MM.1S (cell line): ENCODE data around the gene GPC3.
A peak's percentile ranks its signal among the peaks of the same experiment; 100 is the strongest.

ENCODE experiments used
- DNase-seq: peaks from one replicate; pipeline ENCODE4 v3.0.0-alpha.2; 2015
- H2AFZ ChIP-seq: fragments of 300-600 bp; sonication (generic); 2 replicates; pipeline ENCODE4 v1.6.0; 2016; ENCODE audit warnings: antibody characterized with exemption, low read length
- H3F3A ChIP-seq: fragments of 300-600 bp; sonication (generic); 2 replicates; pipeline ENCODE4 v1.6.1; 2016; ENCODE audit warnings: mild to moderate bottlenecking, antibody characterized with exemption, low read length, moderate library complexity, mixed read lengths; ENCODE audit not compliant: insufficient read depth
- H3K27ac ChIP-seq: fragments of 300-600 bp; sonication (generic); 2 replicates; pipeline ENCODE4 v1.5.1; 2016; ENCODE audit warnings: mild to moderate bottlenecking, low read length
- H3K27me3 ChIP-seq: fragments of 300-600 bp; sonication (generic); replicated peaks from 2 replicates; pipeline ENCODE4 v1.6.0; 2016; ENCODE audit warnings: low read length; ENCODE audit not compliant: insufficient read depth
- H3K36me3 ChIP-seq: fragments of 300-600 bp; sonication (generic); replicated peaks from 2 replicates; pipeline ENCODE4 v1.6.1; 2016; ENCODE audit warnings: mild to moderate bottlenecking, low read length, mixed read lengths; ENCODE audit not compliant: insufficient read depth
- H3K4me1 ChIP-seq: fragments of 300-600 bp; sonication (generic); 2 replicates; pipeline ENCODE4 v1.6.1; 2016; ENCODE audit warnings: low read length, mixed read lengths
- H3K4me2 ChIP-seq: fragments of 300-600 bp; sonication (generic); 2 replicates; pipeline ENCODE4 v1.6.0; 2016; ENCODE audit warnings: low read depth, low read length
- H3K4me3 ChIP-seq: fragments of 300-600 bp; sonication (generic); 2 replicates; pipeline ENCODE4 v1.5.1; 2016; ENCODE audit warnings: low read length, mixed read lengths
- H3K79me2 ChIP-seq: fragments of 300-600 bp; sonication (generic); 2 replicates; pipeline ENCODE4 v1.6.1; 2016; ENCODE audit warnings: mixed run types, low read length, mixed read lengths
- H3K9ac ChIP-seq: fragments of 300-600 bp; sonication (generic); 2 replicates; pipeline ENCODE4 v1.6.1; 2016; ENCODE audit warnings: low read length, mixed read lengths
- H3K9me2 ChIP-seq: fragments of 300-600 bp; sonication (generic); replicated peaks from 2 replicates; pipeline ENCODE4 v1.6.1; 2016; ENCODE audit warnings: mild to moderate bottlenecking, low read length, mixed read lengths; ENCODE audit not compliant: insufficient read depth
- H3K9me3 ChIP-seq: fragments of 300-600 bp; sonication (generic); replicated peaks from 2 replicates; pipeline ENCODE4 v1.6.1; 2016; ENCODE audit warnings: mild to moderate bottlenecking, low read length, mixed read lengths; ENCODE audit not compliant: insufficient read depth
- H4K20me1 ChIP-seq: fragments of 300-600 bp; sonication (generic); 2 replicates; pipeline ENCODE4 v1.6.1; 2016; ENCODE audit warnings: mild to moderate bottlenecking, low read length, moderate library complexity, mixed read lengths; ENCODE audit not compliant: insufficient read depth
- EZH2 ChIP-seq: fragments of 300-600 bp; sonication (generic); optimal IDR thresholded peaks from 2 replicates; pipeline ENCODE3; 2017; ENCODE audit warnings: low read depth, mild to moderate bottlenecking, antibody characterized with exemption, low read length, mixed read lengths
- EZH2phosphoT487 ChIP-seq: fragments of 300-600 bp; sonication (generic); IDR thresholded peaks from 2 replicates; pipeline ENCODE4 v1.6.1; 2018; ENCODE audit warnings: antibody characterized with exemption, low read length
- TF ChIP-seq, protein P1 (sequence below): fragments of 300-600 bp; sonication (generic); IDR thresholded peaks from 2 replicates; pipeline ENCODE4 v1.5.1; 2016; ENCODE audit warnings: antibody characterized with exemption, low read length, mixed read lengths

The GPC3 gene

DNA sequence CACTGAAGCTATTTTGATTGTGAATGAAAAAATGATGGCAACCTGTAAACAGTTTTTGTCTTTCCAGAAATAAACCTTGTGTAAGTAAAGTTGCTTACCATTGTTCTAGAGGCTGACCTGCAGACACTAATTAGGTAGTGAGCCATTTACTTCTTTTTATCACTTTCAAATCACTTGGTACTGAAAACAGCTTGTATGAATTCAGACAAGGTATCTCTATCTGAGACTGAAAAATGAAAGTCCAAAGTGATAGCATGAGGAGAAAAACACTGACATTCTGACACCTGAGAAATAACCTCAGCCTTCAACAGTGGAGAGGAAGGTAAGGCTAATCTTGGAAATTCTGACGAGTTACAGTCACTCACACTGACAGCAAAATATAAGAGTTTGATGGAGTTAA lies 238.8 kb downstream of the GPC3 start:
- no peaks in the 10 kb centered on the region for H3K9me2 ChIP-seq
- TF ChIP-seq, protein P1, sequence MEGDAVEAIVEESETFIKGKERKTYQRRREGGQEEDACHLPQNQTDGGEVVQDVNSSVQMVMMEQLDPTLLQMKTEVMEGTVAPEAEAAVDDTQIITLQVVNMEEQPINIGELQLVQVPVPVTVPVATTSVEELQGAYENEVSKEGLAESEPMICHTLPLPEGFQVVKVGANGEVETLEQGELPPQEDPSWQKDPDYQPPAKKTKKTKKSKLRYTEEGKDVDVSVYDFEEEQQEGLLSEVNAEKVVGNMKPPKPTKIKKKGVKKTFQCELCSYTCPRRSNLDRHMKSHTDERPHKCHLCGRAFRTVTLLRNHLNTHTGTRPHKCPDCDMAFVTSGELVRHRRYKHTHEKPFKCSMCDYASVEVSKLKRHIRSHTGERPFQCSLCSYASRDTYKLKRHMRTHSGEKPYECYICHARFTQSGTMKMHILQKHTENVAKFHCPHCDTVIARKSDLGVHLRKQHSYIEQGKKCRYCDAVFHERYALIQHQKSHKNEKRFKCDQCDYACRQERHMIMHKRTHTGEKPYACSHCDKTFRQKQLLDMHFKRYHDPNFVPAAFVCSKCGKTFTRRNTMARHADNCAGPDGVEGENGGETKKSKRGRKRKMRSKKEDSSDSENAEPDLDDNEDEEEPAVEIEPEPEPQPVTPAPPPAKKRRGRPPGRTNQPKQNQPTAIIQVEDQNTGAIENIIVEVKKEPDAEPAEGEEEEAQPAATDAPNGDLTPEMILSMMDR: no peak
- TF ChIP-seq EZH2phosphoT487: no peak
- TF ChIP-seq EZH2: no peak
- H3K4me1 ChIP-seq: peaks cover 14% of the 10 kb centered on the region
- peaks cover 4% of the 10 kb centered on the region for H3F3A ChIP-seq
- H3K9ac ChIP-seq: no peak overlapping the region
- no peaks in the 10 kb centered on the region for H3K27me3 ChIP-seq
- no peaks in the 10 kb centered on the region for H3K36me3 ChIP-seq
- no peaks in the 10 kb centered on the region for H3K9me3 ChIP-seq
- no peaks in the 10 kb centered on the region for H4K20me1 ChIP-seq
- H3K79me2 ChIP-seq: no peaks in the 10 kb centered on the region
- no peak overlapping the region for H2AFZ ChIP-seq
- H3K4me3 ChIP-seq: no peak overlapping the region
- no peak overlapping the region for H3K27ac ChIP-seq
- no peak overlapping the region for H3K4me2 ChIP-seq
- peak; percentile 49 for DNase-seq

DNA sequence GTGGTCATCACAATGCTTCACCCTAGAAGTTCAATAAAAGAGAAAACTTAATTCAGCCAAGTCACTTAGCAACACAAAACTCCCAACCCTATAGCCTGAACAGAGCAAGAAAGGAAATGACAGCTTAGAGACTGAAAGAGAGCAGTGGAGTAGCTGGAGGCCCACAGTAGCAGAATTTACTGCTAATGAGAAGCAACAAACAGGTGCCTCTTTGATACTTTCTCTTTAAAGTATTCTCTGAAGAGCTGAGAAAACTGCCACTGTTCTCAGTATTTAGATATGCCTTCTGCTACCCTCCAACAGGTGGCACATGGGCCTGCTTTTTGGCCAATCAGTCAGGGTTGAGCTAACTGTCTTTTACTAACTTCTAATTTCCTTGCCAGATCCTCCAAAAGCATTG lies 240.0 kb downstream of the GPC3 start:
- Histone ChIP-seq H3K9me3 (no peaks in the 10 kb centered on the region), H3K36me3 (no peaks in the 10 kb centered on the region), H2AFZ (no peak overlapping the region), H3F3A (peaks cover 4% of the 10 kb centered on the region), H3K4me3 (no peak overlapping the region), H3K27ac (peak overlapping the region; percentile 27; the same call in 1 of the 2 replicates), H3K4me2 (no peak overlapping the region), H4K20me1 (no peaks in the 10 kb centered on the region), H3K27me3 (no peaks in the 10 kb centered on the region), H3K4me1 (peaks cover 14% of the 10 kb centered on the region), H3K9me2 (no peaks in the 10 kb centered on the region), H3K79me2 (no peaks in the 10 kb centered on the region), H3K9ac (no peak overlapping the region)
- DNase-seq: peak; percentile 78
- no peak for TF ChIP-seq EZH2
- TF ChIP-seq EZH2phosphoT487: no peak
- TF ChIP-seq, protein P1: peak; percentile 45

DNA sequence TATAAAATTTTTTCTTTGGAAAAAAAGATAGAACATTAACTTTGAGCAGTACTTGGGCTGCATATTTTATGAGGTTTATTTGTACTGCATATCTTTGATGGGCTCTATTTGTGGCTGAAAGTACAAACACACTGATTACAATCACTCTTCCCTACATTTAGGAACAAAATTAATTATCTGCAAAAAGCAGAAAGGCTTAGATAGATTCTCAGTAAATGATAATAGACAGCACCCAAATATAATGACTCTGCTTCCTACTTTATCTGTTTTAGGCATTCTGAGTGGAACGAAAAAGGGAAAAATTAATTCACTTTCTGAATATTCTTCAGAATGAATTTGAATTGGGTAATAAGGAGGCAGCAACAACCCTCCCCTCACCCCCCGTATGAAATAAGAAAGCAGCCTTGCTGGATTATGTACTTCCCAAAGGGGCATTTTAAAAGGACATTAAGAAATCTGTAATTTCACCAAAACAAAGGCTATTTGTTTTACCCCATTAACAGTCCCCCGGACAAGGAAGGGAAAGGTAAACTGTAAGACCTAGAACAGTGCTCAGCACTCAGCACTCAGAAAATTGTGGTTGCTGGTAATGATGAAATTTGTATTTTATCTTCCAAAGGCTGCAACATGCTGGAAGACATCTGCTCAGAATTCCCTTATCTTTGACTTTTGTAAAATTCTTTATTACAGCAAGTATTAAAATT lies 242.6 kb downstream of the GPC3 start:
- H2AFZ ChIP-seq: no peak overlapping the region
- no peaks in the 10 kb centered on the region for H3K36me3 ChIP-seq
- H3K79me2 ChIP-seq: no peaks in the 10 kb centered on the region
- DNase-seq: no peak
- H3K4me3 ChIP-seq: no peak overlapping the region
- H3K4me1 ChIP-seq: peaks cover 14% of the 10 kb centered on the region
- no peaks in the 10 kb centered on the region for H3K9me3 ChIP-seq
- TF ChIP-seq EZH2phosphoT487 (no peak), EZH2 (no peak)
- TF ChIP-seq, protein P1: no peak
- no peaks in the 10 kb centered on the region for H4K20me1 ChIP-seq
- no peak overlapping the region for H3K27ac ChIP-seq
- no peaks in the 10 kb centered on the region for H3K27me3 ChIP-seq
- no peak overlapping the region for H3K9ac ChIP-seq
- no peaks in the 10 kb centered on the region for H3K9me2 ChIP-seq
- peaks cover 4% of the 10 kb centered on the region for H3F3A ChIP-seq
- H3K4me2 ChIP-seq: no peak overlapping the region
